RCC 7860 (cell line): ENCODE data around the gene PRKX.
"Not testable (repeated sequence)": the region's sequence is repeated elsewhere in the genome, so short reads cannot be mapped to it uniquely, and the experiment has no call there.

ENCODE experiments used
- DNase-seq: peaks from one replicate; pipeline ENCODE4 v3.0.0-alpha.2; 2015; ENCODE audit warnings: low spot score
- FAIRE-seq: peaks from 2 replicates; lab custom pipeline; 2012; peaks lifted over from hg19 to GRCh38; lab: Jason Lieb, UNC

PRKX gene

GRCh38 chrX:3713225-3713936, at the start of gene PRKX:
PRKX (minus strand) TSS chrX:3713649; CDS start chrX:3713253, 396 bp downstream.
- DNase-seq = peak; percentile 7
- no peak for FAIRE-seq

- DNase-seq = no peak
- FAIRE-seq = no peak
Measured at GRCh38 chrX:3763111-3763510, 49.7 kb upstream of the PRKX start.

- DNase-seq (no peak), FAIRE-seq (no peak)
Measured at GRCh38 chrX:3757510-3758025, 44.1 kb upstream of the PRKX start.

GRCh38 chrX:3748052-3748559, 34.7 kb upstream of the PRKX start:
- DNase-seq = no peak
- no peak for FAIRE-seq

GRCh38 chrX:3743801-3744439, 30.5 kb upstream of the PRKX start:
- no peak for FAIRE-seq
- no peak for DNase-seq

GRCh38 chrX:3740946-3741345, 27.5 kb upstream of the PRKX start:
- FAIRE-seq, DNase-seq: not testable (repeated sequence)

GRCh38 chrX:3738509-3738908, 25.1 kb upstream of the PRKX start:
- FAIRE-seq (no peak), DNase-seq (no peak)

GRCh38 chrX:3736536-3736935, 23.1 kb upstream of the PRKX start:
- not testable (repeated sequence) for FAIRE-seq, DNase-seq

- FAIRE-seq, DNase-seq: not testable (repeated sequence)
Measured at GRCh38 chrX:3735891-3736290, 22.4 kb upstream of the PRKX start.

GRCh38 chrX:3734456-3734855, 21.0 kb upstream of the PRKX start:
- not testable (repeated sequence) for FAIRE-seq, DNase-seq

GRCh38 chrX:3733043-3733430, 19.6 kb upstream of the PRKX start:
- FAIRE-seq = no peak
- DNase-seq = no peak

- not testable (repeated sequence) for DNase-seq, FAIRE-seq
Measured at GRCh38 chrX:3732326-3733042, 19.0 kb upstream of the PRKX start.

GRCh38 chrX:3728454-3728853, 15.0 kb upstream of the PRKX start:
- no peak for DNase-seq
- FAIRE-seq = no peak

- not testable (repeated sequence) for FAIRE-seq, DNase-seq
Measured at GRCh38 chrX:3723460-3723859, 10.0 kb upstream of the PRKX start.

GRCh38 chrX:3717742-3718420, 4.4 kb upstream of the PRKX start:
- DNase-seq (no peak), FAIRE-seq (no peak)

GRCh38 chrX:3715921-3716320, 2.5 kb upstream of the PRKX start:
- FAIRE-seq (no peak), DNase-seq (no peak)

GRCh38 chrX:3714706-3715479, 1.4 kb upstream of the PRKX start:
- FAIRE-seq, DNase-seq: not testable (repeated sequence)

- FAIRE-seq (no peak), DNase-seq (no peak)
Measured at GRCh38 chrX:3713937-3714434, 537 bp upstream of the PRKX start.

- FAIRE-seq (no peak), DNase-seq (no peak)
Measured at GRCh38 chrX:3712870-3713224, 602 bp downstream of the PRKX start.
